GM19455 (cell line): ENCODE data around the gene NDUFB2.
"Not testable (repeated sequence)": the region's sequence is repeated elsewhere in the genome, so short reads cannot be mapped to it uniquely, and the experiment has no call there.

Experiments used
- ATAC-seq: cut with Tn5 transposase; IDR thresholded peaks from one replicate; pipeline ENCODE4 v1.9.1; 2021; ENCODE audit not compliant: unreplicated experiment

The NDUFB2 gene

DNA sequence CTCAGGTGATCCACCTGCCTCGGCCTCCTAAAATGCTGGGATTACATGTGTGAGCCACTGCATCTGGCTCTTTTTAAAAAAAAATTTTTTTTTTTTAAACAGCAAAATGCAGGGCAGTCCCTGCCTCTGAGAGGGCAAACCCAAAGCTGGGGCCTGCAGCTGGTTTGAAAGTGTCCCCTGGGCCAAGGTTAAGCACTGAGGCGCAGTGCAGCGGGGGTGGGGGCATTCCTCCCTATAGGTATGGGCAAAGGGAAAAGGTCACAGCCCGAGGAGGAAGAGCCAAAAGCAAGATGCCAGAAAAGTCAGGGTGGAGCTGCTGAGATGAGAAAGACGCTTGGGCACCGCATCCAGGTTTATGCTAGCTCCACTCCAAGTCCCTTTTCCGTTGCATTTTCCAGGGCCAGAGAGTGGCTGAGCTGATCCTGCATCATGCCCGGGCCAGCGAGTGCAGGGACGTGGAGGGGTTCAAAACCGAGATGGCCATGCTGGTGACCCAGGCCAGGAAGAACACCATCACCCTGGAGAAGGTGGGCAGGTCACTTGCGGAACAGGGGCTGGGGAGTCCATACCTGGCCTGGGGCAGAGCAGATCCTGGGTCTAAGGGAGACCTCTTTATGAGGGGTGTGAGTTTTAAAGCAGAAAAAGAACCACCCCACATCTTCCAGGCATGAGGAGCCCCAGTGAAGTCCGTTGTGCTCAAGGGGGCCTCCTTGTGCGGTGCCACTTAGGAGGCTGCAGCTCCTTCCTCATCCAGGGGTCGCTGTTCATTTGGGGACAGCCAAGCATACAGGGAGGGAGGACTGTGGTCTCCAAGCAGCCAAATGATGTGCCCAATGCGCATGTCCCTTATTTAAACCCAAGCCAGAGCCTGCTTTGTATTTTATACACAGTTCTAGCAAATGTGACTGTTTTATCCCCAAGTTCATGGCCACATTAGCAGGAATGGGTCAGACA is 7.0 kb upstream of the NDUFB2 start:
- ATAC-seq = no peak

DNA sequence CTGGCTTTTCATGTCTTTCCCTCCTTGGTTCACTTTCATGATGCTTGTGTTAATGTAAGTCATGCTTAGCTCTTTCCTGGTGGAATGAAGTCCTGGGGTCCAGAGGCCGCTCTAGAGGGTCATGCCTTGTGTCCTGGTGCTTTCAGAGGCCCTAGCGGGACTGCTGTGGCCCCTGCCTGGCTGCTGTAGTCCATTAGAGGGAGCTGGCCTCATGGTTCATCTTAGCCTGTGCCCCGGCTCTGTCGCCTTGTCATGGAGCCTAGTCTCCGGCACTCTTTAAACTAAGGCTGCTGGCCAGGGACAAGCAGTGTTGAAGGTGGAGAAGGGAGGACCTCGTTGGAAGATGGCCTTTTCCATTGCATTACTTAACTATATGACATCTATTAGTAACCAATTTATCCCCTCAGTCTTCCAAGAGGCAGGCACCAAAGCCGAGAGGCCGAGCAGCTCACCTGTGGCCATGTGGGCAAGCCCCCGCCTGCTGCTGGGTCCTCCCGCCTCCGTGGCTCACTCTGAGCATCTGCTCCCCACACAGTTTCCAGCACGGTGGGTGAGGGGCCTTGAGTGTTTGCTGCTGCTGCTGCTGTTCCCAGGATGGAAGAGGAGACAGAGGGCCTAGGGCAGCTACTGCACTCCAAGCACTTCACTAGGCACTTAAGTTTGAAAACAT is 5.0 kb upstream of the NDUFB2 start:
- no peak for ATAC-seq

DNA sequence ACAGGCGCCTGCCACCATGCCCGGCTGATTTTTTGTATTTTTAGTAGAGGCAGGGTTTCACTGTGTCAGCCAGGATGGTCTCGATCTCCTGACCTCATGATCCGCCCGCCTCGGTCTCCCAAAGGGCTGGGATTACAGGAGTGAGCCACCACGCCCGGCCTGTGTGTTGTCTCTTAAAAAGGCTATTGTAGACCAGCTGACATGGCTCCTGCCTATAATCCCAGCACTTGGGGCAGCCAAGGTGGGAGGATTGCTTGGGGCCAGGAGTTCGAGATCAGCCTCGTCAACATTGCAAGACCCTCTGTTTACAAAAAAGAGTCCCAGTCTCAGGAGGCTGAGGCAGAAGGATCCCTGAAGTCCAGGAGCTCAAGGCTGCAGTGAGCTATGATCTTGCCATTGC is 2.7 kb upstream of the NDUFB2 start:
- ATAC-seq = not testable (repeated sequence)

DNA sequence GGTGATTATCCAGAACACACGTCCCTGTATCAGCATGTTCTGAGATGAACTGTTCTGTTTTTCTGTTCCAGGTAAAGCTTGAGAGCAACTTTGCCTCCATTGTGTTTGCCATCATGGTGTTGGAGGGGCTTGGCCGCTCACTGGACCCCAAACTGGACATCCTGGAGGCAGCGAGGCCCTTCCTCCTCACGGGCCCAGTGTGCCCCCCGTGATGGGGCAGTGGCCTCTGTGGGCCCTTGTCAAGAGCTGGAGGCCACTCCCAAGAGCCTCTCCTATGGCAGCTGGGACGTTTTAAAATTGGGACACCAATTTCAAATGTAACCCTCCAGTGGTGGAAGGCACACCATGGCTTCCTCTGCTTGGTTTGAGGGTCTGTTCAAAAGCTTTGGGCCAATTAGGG is 1.9 kb upstream of the NDUFB2 start:
- ATAC-seq = no peak

DNA sequence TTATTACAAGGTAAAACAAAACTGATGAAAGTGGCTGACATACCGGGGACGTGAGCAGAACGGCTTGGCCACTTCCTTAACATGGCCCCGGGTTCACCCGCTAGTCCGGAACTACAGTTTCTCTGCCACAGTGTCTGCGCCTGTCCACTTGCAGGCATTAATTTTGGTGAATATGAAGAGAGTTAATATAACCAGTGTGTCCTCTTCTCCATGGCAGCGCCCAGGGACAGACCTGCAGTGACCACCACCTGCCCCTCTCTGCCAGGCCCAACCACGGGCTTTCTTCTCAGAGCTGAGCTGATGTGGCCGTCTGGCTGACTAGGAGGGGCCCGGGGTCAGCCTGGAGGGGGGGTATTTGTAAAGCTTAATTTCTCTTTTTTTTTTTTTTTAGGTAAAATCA is 1.1 kb upstream of the NDUFB2 start:
- no peak for ATAC-seq

DNA sequence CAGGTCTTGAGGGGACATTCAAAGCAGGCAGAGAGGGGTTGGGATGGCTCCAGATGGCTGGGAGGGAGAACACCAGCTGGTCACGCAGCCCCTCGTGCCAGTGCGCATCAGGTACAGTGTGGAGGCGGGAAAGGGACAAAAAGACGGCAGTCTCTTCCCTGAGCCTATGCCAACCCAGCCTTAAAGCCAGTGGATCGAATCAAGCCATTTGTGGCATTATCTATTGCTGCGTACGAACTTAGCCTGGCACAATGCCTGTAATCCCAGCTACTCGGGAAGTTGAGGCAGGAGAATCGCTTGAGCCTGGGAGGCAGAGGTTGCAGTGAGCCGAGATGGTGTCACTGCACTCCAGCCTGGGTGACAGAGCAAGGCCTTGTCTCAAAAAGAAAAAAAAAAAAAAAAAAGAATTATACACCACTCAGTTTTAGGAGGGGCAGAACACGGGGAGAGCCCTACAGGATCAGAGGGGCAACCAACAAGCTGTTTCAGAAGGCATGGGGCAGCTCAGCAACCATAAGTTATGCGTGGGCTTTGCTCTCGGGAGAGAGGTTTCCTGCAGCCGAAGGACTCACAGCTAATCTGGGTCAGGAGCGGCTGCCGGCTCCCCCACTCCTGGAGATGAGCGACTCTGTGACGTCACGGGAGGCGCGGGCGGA is 356 bp upstream of the NDUFB2 start:
- peak; percentile 2 for ATAC-seq

DNA sequence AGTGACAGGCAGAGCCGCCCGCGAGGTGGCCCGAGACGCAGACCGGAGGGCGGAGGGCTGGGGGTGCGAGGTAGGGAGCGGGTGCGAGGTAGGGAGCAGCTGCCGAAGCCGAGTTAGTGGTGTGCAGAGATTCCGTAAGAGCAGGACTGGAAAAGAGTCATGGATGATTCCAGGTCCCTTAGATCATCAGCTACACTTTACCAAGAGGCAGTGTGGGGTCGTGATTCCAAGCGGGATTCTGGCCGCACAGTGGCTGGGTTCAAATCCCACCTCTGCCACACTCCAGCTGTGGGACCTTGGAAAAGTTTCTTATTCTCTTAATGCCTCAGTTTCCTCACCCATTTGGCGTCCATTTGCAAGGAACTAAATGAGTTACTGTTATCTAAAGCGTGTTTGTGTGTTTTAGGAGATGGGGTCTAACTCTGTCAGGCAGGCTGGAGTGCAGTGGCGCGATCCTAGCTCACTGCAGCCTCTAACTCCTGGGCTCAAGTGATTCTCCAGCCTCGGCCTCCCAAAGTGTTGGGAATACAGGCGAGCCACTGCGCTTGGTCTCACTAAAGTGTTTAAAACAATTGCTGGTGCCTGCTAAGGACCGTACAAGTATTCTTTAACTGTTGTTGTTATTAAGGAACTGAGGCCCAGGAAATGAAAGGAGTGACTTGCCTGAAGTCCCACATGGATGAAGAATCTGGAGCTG is 1.1 kb downstream of the NDUFB2 start:
- ATAC-seq = no peak

GRCh38 chr7:140698477-140698876 is 2.0 kb downstream of the NDUFB2 start:
- no peak for ATAC-seq

DNA sequence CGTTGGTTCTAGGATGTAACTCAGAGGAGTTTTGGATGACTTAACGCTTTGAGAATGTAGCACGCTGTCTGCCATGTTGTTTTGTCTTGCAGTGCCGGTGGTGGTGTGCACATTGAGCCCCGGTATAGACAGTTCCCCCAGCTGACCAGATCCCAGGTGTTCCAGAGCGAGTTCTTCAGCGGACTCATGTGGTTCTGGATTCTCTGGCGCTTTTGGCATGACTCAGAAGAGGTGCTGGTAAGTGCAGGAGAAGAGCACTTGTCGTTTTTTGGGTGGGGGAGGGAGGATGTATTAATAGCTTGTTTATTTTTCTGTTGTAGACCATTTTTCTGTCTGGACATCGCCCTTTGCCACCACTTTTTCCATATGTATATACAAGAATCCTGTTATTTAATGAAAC is 6.3 kb downstream of the NDUFB2 start:
- ATAC-seq = no peak

DNA sequence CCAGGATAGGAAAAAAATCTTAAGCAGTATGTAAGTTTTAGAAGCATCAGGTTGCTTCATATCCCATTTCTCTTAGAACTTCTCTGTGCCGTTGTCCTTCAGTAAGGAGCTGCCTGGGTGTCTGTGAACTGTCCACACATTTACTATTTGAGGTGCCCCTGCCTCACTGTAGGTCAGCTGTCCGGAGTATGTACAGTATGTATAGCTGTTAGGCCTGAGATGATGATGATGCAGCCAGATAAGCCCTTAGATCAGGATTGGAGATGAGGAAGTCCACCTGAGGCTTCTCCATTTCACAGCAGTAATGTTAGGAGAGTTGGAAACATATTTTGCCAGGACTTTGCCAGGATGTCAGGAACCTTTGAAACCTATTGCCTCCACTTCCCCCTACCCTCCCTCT is 7.7 kb downstream of the NDUFB2 start:
- no peak for ATAC-seq

DNA sequence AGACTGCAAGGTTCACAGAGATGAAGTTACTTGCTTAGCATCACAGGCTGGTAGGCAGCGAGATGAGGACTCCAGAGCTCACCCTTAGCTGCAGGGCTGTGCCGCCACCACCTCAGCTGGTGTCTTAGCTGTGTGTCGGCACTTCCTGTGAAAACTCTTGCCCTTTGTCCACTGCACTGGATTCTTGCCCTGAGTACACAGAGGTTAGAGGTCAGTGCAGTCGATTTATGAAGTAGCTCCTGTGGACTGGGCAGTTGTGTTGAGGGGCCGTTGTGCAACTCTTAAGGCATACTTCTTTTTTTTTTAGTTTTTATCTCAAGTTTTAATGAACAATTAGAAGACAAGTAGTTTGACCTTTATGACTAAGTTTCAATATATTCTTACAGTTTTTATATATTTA is 10.6 kb downstream of the NDUFB2 start:
- no peak for ATAC-seq

DNA sequence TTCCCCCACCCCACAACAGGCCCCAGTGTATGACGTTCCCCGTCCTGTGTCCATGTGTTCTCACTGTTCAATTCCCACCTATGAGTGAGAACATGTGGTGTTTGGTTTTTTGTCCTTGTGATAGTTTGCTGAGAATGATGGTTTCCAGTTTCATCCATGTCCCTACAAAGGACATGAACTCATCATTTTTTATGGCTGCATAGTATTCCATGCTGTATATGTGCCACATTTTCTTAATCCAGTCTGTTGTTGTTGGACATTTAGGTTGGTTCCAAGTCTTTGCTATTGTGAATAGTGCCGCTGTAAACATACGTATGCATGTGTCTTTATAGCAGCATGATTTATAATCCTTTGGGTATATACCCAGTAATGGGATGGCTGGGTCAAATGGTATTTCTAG is 12.3 kb downstream of the NDUFB2 start:
- not testable (repeated sequence) for ATAC-seq

DNA sequence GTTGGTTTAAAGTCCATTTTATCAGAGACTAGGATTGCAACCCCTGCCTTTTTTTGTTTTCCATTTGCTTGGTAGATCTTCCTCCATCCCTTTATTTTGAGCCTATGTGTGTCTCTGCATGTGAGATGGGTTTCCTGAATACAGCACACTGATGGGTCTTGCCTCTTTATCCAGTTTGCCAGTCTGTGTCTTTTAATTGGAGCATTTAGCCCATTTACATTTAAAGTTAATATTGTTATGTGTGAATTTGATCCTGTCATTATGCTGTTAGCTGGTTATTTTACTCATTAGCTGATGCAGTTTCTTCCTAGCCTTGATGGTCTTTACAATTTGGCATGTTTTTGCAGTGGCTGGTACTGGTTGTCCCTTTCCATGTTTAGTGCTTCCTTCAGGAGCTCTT is 15.9 kb downstream of the NDUFB2 start:
- not testable (repeated sequence) for ATAC-seq

DNA sequence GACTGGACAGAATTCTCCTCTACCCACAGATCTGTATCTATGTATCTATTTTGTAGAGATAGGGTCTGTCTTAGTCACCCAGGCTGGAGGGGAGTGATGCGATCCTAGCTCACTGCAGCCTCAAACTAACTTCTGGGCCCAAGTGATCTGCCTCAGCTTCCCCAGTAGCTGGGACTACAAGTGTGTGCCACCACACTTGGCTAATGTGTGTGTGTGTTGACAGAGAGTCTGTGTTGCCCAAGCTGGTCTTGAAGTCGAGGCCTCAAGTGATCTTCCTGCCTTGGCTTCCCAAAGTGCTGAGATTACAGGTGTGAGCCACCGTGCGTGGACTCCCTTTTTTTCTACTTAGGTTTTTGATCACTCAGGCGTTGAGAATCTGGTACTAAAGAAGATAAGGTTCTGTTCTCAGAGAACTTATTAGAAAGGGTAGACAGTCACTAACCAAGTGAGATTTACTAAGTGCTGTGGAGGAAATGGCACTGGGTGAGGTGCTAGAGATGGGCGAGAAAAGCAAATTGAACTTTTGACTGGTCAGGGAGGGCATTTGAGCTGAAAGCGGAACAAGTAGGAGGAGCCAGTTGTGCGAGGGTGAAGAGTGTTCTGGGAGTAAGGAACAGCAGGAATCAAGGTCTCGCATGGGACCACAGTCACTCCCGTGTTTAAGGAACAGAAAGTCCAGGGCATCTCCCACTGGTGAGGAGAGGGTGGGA is 18.0 kb downstream of the NDUFB2 start:
- ATAC-seq = no peak

GRCh38 chr7:140719721-140720120 is 23.2 kb downstream of the NDUFB2 start:
- ATAC-seq = no peak

DNA sequence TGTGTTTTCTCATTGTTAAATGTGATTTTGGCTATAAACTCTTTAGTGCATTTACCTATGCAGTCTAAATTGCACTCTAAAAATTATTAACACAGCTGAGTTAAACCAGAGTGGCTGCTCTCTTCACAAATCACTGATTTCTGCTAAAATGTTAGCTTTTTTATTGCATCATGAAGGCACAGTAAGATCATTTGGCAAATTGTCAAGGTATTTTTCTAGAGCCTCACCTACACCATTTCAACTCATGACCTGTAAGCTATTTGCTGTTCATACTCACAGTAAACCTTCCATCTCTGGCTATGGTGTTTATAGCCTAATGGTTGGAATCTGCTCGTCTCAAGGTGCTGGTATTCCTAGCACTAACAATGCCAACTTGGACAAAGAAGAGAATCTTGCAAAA is 25.7 kb downstream of the NDUFB2 start:
- ATAC-seq = no peak

DNA sequence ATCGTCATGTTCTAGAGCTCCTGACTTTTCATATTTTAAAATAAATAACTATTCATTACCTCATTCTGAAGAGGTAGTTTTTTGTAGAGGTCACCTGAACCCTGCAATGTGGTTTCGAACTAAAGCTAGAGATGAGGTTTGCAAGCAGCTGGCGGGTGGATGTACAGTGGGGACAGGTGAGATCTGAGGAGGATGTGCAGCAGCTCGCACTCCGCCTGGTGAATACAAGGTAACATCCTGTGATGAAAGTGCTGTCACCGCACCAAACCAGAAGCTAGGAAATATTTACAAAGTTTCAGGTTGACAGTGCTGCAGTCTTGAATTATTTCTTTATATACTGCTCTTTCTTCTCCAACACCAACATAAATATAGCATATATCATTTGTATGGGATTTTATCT is 26.5 kb downstream of the NDUFB2 start:
- ATAC-seq = no peak

GRCh38 chr7:140723574-140723973 is 27.1 kb downstream of the NDUFB2 start:
- no peak for ATAC-seq

DNA sequence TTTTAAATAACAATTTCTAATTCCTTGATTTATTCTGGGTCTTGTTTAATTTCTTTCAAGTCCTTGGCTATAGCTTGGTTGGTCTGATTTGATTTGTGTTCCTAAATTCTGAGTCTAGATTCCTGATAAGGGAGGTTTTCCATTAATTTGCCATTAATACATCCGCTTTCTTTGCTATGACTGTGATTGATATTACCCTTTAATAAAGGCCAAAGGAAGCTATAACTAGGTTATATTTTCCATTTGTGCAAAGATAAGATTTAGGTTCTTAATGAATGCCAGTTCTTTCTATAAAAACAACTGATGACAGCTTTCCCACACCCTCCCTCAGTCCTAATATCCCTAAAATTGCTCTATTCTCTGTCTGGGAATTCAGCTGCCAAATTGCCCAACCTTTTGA is 28.2 kb downstream of the NDUFB2 start:
- ATAC-seq = no peak

- ATAC-seq = no peak
Measured at GRCh38 chr7:140726281-140726680, 29.8 kb downstream of the NDUFB2 start.

GRCh38 chr7:140732416-140732815 is 35.9 kb downstream of the NDUFB2 start:
- no peak for ATAC-seq
